ENCODE measurements around the gene RAB38.

The RAB38 gene

GRCh38 chr11:88101881-88102597 is 73.2 kb downstream of the RAB38 start:
- no peak for TF ChIP-seq POLR2AphosphoS5 (IDR thresholded peaks at IDR 0.05; ENCODE audit: low read depth, low read length)
- no peak for TF ChIP-seq TAF1 (IDR thresholded peaks at IDR 0.05; ENCODE audit: borderline replicate concordance, low read depth, low read length)
- TF ChIP-seq POLR2A (IDR thresholded peaks at IDR 0.05; ENCODE audit: low read depth, low read length), result no peak
- no peak for FAIRE-seq

GRCh38 chr11:88100151-88100550 is 75.1 kb downstream of the RAB38 start:
- TF ChIP-seq POLR2AphosphoS5 (IDR thresholded peaks at IDR 0.05; ENCODE audit: low read depth, low read length) (no peak), POLR2A (IDR thresholded peaks at IDR 0.05; ENCODE audit: low read depth, low read length) (no peak), TAF1 (IDR thresholded peaks at IDR 0.05; ENCODE audit: borderline replicate concordance, low read depth, low read length) (no peak)
- no peak for DNase-seq (ENCODE audit: insufficient read length)

More at GRCh38 chr11:88101881-88102597, 73.2 kb downstream of the RAB38 start:
- no peak for DNase-seq (ENCODE audit: insufficient read length)

GRCh38 chr11:88098289-88098688 is 77.0 kb downstream of the RAB38 start:
- FAIRE-seq (no peak), DNase-seq (ENCODE audit: insufficient read length) (no peak)
- TF ChIP-seq POLR2A (IDR thresholded peaks at IDR 0.05; ENCODE audit: low read depth, low read length), result no peak
- no peak for TF ChIP-seq POLR2AphosphoS5 (IDR thresholded peaks at IDR 0.05; ENCODE audit: low read depth, low read length)
- no peak for TF ChIP-seq TAF1 (IDR thresholded peaks at IDR 0.05; ENCODE audit: borderline replicate concordance, low read depth, low read length)

More at GRCh38 chr11:88100151-88100550, 75.1 kb downstream of the RAB38 start:
- no peak for FAIRE-seq

- no peak for FAIRE-seq
- DNase-seq (ENCODE audit: insufficient read length), result no peak
- no peak for TF ChIP-seq TAF1 (IDR thresholded peaks at IDR 0.05; ENCODE audit: borderline replicate concordance, low read depth, low read length)
- TF ChIP-seq POLR2A (IDR thresholded peaks at IDR 0.05; ENCODE audit: low read depth, low read length), result no peak
- TF ChIP-seq POLR2AphosphoS5 (IDR thresholded peaks at IDR 0.05; ENCODE audit: low read depth, low read length), result no peak
Measured at GRCh38 chr11:88089134-88089533, 86.1 kb downstream of the RAB38 start.

- FAIRE-seq (no peak), DNase-seq (ENCODE audit: insufficient read length) (no peak)
- TF ChIP-seq TAF1 (IDR thresholded peaks at IDR 0.05; ENCODE audit: borderline replicate concordance, low read depth, low read length), result no peak
- no peak for TF ChIP-seq POLR2AphosphoS5 (IDR thresholded peaks at IDR 0.05; ENCODE audit: low read depth, low read length)
- TF ChIP-seq POLR2A (IDR thresholded peaks at IDR 0.05; ENCODE audit: low read depth, low read length), result no peak
Measured at GRCh38 chr11:88087337-88087736, 87.9 kb downstream of the RAB38 start.

GRCh38 chr11:88086297-88086696 is 88.9 kb downstream of the RAB38 start:
- FAIRE-seq (no peak), DNase-seq (ENCODE audit: insufficient read length) (no peak)
- TF ChIP-seq TAF1 (IDR thresholded peaks at IDR 0.05; ENCODE audit: borderline replicate concordance, low read depth, low read length) (no peak), POLR2A (IDR thresholded peaks at IDR 0.05; ENCODE audit: low read depth, low read length) (no peak), POLR2AphosphoS5 (IDR thresholded peaks at IDR 0.05; ENCODE audit: low read depth, low read length) (no peak)

- DNase-seq (ENCODE audit: insufficient read length) (no peak), FAIRE-seq (no peak)
- TF ChIP-seq POLR2AphosphoS5 (IDR thresholded peaks at IDR 0.05; ENCODE audit: low read depth, low read length) (no peak), POLR2A (IDR thresholded peaks at IDR 0.05; ENCODE audit: low read depth, low read length) (no peak), TAF1 (IDR thresholded peaks at IDR 0.05; ENCODE audit: borderline replicate concordance, low read depth, low read length) (no peak)
Measured at GRCh38 chr11:88070437-88070836, 104.8 kb downstream of the RAB38 start.

- peak; percentile 1 for DNase-seq (ENCODE audit: insufficient read length)
- FAIRE-seq, result no peak
- TF ChIP-seq POLR2A (IDR thresholded peaks at IDR 0.05; ENCODE audit: low read depth, low read length) (no peak), TAF1 (IDR thresholded peaks at IDR 0.05; ENCODE audit: borderline replicate concordance, low read depth, low read length) (no peak), POLR2AphosphoS5 (IDR thresholded peaks at IDR 0.05; ENCODE audit: low read depth, low read length) (no peak)
Measured at GRCh38 chr11:88068848-88069554, 106.2 kb downstream of the RAB38 start.

- no peak for DNase-seq (ENCODE audit: insufficient read length)
- FAIRE-seq, result no peak
- TF ChIP-seq TAF1 (IDR thresholded peaks at IDR 0.05; ENCODE audit: borderline replicate concordance, low read depth, low read length), result no peak
- no peak for TF ChIP-seq POLR2AphosphoS5 (IDR thresholded peaks at IDR 0.05; ENCODE audit: low read depth, low read length)
- TF ChIP-seq POLR2A (IDR thresholded peaks at IDR 0.05; ENCODE audit: low read depth, low read length), result no peak
Measured at GRCh38 chr11:88066090-88066489, 109.2 kb downstream of the RAB38 start.

- FAIRE-seq (no peak), DNase-seq (ENCODE audit: insufficient read length) (no peak)
- no peak for TF ChIP-seq POLR2A (IDR thresholded peaks at IDR 0.05; ENCODE audit: low read depth, low read length)
- no peak for TF ChIP-seq POLR2AphosphoS5 (IDR thresholded peaks at IDR 0.05; ENCODE audit: low read depth, low read length)
- no peak for TF ChIP-seq TAF1 (IDR thresholded peaks at IDR 0.05; ENCODE audit: borderline replicate concordance, low read depth, low read length)
Measured at GRCh38 chr11:88064097-88064705, 111.0 kb downstream of the RAB38 start.
